Body of pancreas (tissue), 4 donors: ENCODE results near the gene COL27A1.

ENCODE experiments used
- CTCF ChIP-seq, 7 experiments: fragments of 450-650 bp in 4 of 7; fragments of 200-600 bp in 3 of 7; sonication (generic) in 3 of 7; IDR thresholded peaks; one replicate each; pipeline ENCODE4 v1.5.1; 2016 to 2019; ENCODE audit warnings: antibody characterized with exemption in 7 of 7
- POLR2A ChIP-seq, 3 donors: fragments of 450-650 bp; IDR thresholded peaks; one replicate each; pipeline ENCODE4 v1.6.1; 2016; ENCODE audit warnings: antibody characterized with exemption in 3 of 3, mild to moderate bottlenecking in 2 of 3

- TF ChIP-seq CTCF (IDR thresholded peaks at IDR 0.05) (no peak), POLR2A (IDR thresholded peaks at IDR 0.05) (no peak)
Observed at GRCh38 chr9:114121227-114122135, 33.9 kb upstream of the COL27A1 start.
